ENCODE results near the gene ST6GALNAC4.
A peak's percentile ranks its signal among the peaks of the same experiment; 100 is the strongest.

ST6GALNAC4 gene

DNA sequence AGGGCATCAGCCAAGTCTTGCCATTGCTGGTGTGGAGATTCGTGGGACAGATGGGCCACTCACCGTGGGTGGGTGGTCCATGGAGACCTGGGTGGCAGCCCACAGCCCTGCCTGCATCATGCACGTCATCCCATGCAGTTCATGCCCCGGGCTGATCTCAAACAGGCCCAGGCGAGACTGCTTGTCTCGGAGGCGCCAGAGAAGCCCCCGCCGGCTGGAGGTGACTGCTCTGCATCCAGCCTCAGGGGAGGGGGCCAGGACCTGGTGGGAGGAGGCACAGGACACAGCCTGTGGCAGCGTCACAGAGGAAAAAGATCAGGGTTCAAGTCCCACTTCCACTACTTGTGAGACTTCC lies 12.8 kb upstream of the ST6GALNAC4 start:
- no peak for DNase-seq (ENCODE audit: low read depth)

DNA sequence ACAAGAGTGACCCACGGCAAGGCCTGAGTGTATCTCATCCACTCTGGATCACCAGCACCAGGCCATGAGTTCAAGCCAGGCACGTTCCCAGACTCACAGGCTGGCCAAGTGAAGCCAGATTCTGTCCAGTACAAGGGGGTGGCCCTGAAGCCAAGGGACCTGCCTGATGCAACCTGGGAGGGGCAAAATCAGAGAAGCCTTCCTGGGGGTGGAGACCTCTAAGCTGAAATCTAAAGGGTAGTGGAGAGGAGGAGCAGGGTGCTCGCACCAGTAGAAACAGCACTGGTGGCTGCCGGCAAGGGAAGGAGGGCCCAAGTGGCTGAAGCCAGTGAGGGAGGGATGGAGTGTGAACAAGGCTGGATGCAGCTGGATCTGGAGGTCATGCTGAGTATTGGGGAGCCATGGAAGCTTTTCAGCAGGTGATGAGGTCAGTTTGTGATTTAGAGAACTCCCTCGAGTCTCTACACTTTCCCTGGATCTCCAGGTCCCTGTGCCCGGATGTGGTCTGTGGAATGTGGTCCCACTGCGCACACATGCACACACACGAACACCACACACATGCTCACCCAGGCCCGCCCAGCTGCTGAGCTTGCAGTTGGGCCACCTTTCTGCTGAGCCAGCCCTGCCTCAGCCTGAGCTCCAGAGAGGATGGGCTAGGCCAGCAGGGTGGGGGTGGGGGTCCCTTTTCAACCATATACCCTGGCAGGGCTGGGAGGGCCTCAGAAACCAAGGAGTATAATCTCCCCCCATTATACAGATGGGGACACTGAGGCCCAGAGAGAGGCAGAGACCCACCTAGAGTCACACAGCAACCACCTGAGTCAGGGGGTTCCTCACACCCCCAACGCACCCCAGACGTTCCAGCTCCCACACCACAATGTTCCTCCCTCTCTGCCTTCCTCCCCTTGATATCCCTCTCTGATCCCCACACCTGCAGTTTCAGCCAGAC lies 12.1 kb upstream of the ST6GALNAC4 start:
- DNase-seq (ENCODE audit: low read depth): no peak

DNA sequence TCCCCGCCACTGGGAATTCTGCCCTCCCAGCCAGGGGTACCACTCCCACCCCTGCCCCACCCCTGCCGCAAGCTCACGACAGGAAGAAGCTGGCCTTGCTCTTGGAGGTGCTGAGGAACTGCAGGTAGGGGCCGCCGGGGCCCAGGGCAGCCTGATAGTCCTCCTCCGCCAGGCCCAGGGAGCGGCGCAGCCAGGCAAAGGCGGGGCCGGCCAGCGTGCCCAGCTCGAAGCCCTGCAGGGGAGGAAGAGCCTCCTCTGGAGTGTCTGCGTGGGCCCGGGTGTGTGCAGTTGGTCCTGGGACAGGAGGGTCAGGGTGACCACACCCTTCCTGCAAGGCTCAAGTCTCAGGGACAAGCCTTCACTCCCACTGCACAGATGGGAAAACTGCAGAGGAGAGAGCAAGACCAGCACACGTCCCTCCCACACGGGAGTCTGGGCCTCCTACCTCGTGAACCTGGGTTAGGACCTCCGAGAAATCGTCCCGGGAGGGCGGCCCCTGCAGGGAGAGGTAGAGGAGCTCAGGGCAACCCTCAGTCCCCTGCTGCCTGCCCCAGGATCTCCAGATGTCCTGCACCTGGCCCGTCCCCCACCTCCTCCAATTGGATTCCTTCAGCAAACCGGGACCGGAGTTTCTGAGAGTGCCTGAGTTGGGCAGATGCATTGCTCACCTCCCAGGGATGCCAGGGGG lies 11.3 kb upstream of the ST6GALNAC4 start:
- no peak for DNase-seq (ENCODE audit: low read depth)

DNA sequence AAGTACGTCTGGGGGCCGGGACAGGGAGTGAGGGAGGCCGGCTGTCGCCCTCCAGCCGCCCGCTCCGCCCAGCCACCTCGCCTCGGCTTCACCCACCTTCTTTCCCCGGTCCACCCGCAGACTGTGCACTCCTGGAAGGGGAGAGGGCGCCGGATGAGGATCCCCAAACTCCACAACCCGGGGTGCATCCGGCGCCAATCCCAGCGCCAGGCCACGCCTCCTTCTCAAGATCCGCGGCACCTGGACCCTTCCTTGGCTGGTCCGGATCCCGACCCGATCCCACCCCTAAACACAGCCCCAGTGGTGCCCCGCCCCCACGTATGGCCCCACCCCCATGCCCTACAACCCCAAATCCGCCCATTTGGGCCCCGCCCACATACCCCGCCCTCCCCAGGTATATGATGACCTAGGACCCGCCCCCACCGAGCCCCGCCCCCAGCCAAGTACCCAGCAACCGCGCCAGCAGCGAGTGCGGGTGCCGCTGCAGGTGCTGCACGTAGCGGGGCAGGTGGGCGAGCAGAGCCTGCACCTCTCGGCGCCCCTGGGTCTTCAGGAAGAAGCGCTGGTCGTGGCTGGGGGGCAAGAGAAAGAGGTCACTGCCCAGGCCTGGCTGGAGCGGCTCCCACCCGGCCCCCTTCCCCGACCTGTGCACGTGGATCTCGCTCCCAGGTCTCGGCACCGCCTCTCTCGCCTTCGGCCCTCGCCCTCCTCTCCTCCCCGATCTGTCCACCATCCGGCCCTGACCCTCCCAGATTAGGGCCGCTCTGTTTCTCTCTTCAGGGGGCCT lies 10.6 kb upstream of the ST6GALNAC4 start:
- no peak for DNase-seq (ENCODE audit: low read depth)

DNA sequence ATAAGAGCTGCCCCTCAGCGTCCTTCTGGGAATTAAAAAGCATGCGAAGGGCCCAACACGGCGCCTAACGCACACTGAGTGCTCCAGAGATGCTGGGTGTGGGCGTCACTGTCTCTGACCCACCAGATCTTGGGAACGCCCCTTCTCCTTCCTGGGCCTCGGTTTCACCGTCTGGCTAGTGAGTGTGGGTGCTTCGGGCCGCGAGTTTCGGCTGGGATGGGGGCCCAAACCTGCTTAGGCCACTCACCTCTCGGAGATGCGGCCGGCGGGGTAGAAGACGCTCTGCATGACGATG lies 10.0 kb upstream of the ST6GALNAC4 start:
- DNase-seq (ENCODE audit: low read depth): no peak

DNA sequence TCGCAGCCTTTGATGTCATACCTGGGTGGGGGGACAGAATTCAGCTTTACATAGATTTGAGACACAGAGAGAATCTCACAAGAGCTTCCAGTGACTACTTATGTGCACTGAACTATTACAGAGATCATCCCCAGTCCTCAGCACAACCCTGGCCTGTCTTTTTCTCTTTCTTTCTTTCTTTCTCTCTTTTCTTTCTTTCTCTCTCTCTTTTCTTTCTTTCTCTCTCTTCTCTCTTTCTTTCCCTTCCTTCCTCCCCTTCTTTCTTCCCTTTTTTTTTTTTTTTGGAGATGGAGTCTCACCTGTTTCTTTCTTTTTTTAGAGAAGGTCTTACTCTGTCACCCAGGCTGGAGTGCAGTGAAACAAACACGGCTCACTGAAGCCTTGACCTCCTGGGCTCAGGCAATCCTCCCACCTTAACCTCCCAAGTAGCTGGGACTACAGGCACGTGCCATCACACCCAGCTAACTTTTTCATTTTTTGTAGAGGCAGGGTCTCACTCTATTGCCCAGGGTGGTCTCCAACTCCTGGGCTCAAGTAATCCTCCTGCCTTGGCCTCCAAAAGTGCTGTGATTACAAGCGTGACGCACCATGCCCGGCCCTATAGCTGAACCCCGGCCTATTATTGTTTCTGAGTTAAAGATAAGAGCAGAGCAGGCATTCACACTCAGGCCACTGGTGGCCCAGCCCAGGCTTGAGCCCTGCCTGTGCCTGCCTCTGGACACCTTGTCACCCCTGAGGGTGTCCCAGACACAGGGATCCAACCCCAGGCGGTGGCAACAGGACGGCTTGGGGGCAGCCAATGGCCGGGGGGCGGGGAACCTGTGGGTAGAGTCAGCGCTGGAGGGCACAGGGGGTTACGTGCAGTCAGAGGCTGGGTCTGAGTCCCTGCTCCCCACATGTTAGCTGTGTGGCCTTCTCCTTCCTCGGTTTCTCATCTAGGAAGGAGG lies 9.4 kb upstream of the ST6GALNAC4 start:
- DNase-seq (ENCODE audit: low read depth): no peak

DNA sequence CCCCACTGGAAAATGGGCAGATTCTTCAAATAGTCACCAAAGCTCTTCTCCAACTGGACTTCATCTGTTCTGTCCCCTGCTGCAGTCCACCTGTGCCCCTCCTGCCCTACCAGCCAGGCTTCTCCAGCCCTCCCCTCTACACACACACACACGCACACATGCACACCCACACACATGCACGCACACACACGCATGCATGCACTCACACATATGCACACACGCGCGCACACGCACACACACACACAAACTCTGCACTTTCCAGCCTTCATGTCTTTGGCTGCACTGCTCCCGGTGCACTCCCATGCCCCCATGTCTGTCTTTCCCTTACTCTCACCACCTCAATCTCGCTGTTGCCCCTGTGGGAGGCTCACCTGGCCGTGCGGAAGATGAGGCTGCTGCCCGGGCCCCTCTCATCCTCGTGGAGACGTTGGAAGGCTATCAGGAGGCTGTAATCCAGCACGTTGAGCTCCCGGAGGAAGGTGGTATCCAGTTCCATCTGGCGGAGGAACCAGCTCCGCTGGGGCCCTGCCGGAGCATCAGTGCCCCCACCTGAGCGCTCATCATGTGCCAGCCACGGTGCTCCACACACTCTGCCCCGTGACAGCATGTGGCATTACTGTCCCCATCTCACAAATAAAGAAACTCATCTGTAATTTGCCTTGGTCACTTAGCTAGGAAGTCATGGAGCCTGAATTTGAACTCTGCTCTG lies 8.0 kb upstream of the ST6GALNAC4 start:
- DNase-seq (ENCODE audit: low read depth): no peak

DNA sequence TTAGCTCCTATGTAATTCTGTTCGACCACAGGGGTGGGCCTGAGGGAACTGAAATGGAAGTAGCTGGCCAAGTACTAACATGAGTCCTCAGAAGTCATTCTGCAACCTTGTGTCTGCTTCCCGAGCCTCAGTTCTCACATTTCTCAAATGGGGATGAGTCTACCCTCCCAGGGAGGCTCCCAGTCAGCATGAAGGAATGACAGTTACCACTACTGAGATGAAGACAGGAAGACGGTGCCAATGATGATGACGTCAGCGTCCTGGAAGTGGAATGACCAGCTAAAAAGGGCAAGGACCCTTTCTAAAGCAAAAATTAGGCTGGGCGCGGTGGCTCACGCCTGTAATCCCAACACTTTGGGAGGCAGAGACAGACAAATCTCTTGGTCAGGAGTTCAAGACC lies 6.9 kb upstream of the ST6GALNAC4 start:
- DNase-seq (ENCODE audit: low read depth): peak; percentile 94

DNA sequence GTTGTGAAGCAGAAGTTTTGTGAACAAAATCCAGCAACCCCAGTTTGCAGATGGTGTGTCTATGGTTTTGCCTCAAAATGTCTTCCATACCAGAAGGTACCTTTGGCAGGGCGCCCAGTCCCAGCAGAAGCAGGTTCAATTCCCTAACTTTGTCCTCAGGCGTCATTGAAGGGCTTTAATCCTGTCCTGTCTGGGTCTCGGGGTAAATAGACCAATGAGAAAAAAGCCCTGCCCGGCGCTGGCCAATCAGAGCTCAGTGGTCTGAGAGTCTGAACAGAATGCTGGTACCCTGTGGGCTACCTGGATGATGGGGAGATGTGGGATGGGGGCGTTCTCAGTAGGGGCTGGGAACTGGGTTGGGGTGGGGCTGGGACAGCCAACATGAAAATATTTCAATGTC lies 6.2 kb upstream of the ST6GALNAC4 start:
- no peak for DNase-seq (ENCODE audit: low read depth)

DNA sequence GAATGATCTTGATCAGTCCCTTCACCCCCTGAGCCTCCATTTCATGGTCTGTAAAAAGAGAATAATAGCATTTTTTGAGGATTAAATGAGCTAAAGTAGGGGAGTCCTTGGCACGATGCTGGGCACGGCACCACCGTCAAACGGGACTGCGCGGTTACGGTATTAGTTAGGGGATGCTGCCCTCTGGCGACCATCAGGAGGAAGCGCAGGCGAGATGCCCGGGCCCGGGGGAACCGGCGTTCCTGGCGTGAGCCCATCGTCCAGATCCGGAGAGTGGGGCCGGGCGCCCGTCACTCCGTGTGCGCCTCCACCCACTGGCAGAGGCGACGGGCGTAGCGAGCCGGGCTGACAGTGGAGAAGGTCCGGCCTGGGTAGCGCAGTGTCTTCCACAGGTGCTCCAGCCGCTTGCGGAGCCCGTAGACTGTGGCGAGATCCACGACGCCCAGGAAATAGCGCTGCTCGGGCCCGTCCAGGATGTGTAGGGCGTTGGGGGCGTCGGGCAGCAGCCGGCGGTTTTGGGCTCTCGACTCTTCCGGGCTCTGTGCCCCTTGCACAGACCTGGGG lies 4.8 kb upstream of the ST6GALNAC4 start:
- DNase-seq (ENCODE audit: low read depth): no peak

DNA sequence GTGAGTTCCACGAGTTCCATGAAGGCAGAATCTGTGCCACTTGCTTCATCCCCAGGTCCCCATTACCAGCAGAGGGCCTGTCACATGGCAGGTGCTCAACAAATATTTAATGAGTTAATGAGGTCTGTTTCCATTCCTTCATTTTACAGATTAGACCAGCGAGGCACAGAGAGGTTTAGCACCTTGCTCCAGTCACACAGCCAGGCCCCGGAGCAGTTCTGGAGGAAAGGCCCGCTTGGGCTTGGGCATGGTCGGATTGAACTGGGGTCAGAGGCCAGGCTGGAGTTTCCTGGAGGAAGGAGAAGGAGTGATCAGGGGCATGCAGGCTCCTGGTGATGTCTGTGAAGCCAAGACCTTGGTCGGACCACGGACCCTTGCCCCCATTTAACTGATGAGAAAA lies 4.0 kb upstream of the ST6GALNAC4 start:
- DNase-seq (ENCODE audit: low read depth): no peak

DNA sequence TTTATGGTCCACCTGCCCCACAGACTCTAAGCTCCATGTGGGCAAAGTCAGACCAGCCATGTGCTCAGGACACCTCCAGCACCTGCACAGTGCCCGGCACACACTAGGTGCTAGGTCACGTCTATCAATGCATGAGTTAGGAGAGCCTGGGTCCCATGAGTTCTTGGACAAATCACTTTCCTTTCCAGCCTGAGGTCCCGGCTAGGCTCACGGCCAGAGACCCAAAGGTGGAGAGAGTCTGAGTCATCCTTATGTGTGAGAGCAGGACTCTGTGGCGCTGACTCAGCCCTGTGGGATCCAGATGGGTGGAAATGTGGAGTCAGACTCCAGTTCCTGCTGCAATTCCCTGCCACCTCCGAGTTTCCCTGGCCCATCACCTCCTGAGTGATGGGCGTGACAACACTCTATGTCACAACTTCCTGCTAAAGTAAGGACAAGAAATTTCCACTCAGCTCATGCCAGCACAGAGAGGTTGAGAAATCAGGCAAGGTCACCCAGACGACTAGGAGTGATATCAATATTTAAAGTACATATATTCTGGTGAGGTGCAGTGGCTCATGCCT lies 2.5 kb upstream of the ST6GALNAC4 start:
- peak; percentile 99 for DNase-seq (ENCODE audit: low read depth)

DNA sequence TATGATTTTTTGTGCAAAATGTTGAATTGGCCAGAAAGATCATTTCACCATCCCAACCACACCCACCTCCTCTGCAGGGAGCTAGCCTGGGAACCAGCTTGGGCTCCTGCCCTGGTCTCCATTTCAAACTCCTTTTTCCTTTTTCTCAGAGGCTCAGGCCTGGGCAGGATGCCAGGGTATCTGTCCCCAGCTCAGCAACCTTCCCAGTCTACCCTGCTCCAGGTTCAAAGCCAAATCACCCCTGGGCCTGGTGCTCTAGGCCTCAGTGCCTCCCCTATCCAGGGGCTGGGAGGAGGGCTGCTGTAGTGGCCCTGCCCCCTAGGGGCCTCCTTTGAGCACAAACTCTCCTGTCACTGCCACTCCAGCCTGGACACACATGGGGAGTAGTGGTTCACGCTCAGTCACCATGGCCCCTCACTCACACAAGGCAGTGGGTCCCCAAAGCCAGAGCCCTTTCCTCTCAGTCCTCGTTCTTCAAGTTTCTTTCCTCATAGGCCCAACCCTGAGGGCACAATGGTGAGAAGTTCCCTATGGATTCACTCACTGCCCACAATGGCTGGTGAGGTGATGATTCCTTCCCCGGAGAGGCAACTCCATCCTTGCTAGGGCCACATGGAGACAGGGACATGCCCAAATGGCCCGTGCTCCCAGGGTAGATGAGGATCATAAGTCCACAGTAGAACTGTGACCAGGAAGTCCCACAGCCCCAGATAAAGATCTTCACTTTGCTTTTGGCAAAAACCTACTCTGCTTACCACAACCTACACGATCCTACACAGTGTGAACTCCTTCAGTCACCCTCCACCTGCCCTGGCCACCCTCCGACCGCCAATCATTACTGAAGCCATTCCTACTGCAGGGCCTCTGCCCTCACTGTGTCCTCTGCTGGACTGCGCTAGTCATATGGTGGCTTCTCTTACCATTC lies 1.6 kb upstream of the ST6GALNAC4 start:
- DNase-seq (ENCODE audit: low read depth): no peak

DNA sequence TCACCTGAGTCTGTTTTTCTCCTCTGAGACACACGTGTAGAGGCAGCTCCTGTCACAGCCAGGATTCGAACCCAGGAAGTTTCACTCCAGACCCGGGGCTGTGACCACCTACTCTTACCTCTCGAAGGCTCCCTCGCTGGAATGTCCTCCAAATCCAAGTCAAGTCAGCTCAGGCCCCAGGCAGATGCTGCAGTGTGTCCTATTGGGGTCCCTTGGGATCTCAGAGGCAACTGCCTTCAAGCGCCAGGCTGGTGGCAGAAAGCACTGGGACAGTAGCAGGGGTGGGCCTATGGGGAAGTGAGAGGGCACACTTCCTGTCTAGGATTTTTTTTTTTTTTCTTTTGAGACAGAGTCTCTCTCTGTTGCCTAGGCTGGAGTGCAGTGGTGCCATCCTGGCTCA lies 762 bp upstream of the ST6GALNAC4 start:
- no peak for DNase-seq (ENCODE audit: low read depth)

DNA sequence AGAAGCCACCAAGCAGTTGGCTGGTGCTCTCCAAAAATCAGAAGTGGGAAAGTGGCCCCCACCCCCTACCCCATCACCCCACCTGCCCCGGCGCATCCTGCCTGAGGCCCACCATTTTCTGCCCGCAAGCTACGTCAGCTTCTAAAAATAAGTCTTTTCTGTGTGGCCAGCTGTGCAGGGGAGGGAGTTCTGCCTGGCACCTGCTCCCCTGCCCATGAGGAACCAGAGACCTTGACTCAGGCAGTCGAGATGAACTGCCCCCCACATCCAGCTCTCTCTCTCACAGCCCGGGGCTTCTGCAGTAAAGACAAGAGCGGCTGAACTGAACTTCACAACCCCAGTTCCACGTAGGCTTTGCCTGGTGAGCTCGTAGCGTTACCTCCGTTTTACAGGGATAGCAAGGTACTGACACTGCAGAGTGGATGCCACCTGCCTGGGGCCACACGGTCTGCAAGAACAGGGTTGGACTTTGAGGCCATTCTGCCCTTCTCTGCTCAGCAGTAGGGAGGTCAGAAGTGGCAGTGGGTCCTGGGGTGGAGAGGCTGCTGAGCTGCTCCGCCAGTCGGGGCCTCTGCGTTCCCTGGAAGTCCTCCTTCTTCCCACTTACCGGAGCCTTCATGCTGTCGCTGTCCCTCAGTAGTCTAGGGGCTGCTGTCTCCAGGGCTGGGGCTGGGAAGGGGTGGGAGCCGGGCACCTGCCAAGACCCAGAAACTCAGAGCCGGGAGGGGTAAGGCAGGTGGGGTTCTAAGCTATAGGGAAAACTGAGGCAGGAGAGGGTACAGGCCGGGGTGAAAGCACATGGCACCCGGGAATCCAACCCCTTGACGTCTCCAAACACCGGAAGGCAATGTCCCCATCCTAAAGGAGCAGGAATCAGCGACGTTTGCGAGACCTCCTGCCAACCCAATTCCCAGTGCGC lies 781 bp downstream of the ST6GALNAC4 start:
- DNase-seq (ENCODE audit: low read depth): no peak

DNA sequence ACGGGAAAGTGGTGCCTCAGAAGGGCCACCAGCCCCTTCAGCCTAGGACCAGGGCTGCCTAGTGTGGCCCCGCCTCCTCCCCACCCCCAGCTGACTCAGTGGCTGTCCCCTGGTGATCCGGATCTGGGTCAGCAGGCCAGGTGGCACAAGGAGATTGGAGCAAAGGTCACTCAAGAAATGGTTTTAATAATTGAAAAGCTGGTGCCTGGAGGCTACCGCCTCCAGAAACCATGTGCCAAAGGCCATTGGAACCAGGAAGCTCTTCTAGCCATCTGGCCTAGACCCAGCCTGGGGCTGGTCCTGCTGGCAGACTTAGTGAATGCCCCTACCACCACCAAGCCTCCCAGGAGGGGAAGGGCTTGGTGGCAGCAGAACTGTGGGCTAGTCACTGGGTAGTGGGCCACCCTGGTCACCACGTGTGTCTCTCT lies 1.5 kb downstream of the ST6GALNAC4 start:
- no peak for DNase-seq (ENCODE audit: low read depth)

DNA sequence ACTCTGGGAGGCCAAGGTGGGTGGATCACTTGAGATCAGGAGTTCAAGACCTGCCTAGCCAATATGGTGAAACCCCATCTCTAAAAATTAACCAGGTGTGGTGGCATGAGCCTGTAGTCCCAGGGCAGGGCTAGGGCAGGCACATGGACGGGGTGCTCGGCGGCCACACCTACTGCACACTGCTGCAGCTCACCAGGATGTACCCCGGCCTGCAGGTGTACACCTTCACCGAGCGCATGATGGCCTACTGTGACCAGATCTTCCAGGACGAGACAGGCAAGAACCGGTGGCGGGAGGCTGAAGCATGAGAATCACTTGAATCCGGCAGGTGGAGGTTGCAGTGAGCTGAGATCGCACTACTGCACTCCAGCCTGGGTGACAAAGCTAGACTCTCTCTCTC lies 3.2 kb downstream of the ST6GALNAC4 start:
- DNase-seq (ENCODE audit: low read depth): no peak

DNA sequence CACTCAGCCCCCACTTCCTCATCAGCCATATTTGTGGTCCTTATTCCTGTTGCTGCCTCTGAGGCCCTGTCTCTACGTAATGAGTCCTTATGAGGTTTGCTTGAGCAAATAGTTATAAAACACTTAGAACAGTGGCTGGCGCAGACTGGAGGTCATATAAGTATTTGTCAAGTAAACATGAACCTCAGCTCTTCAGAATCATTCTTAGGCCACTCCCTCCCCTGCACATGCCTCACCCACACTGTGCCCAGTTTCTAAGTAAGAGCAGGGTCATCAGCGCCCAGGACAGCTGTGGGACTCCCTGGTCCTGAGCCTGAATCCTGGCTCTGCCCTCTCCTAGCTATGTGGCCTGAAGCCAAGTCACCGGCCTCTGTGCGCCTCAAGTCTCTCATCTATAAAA lies 4.0 kb downstream of the ST6GALNAC4 start:
- no peak for DNase-seq (ENCODE audit: low read depth)
